Fibroblast of mammary gland (primary cell): Measurements from ENCODE around the gene RAP1B.

Source experiments
- DNase-seq: peaks from one replicate; pipeline ENCODE4 v3.0.0-alpha.2; 2010; ENCODE audit warnings: low read depth
- H3K4me3 ChIP-seq: 2 replicates; pipeline ENCODE4 v1.5.1; 2011; ENCODE audit warnings: low read depth, mild to moderate bottlenecking, low read length, moderate library complexity; ENCODE audit not compliant: control insufficient read depth
- CTCF ChIP-seq: conservative IDR thresholded peaks from 2 replicates; pipeline ENCODE4 v1.5.1; 2011; ENCODE audit warnings: low read depth, low read length, inconsistent platforms; ENCODE audit not compliant: control insufficient read depth, insufficient read depth

The RAP1B gene

GRCh38 chr12:68608191-68608590 is 2.5 kb upstream of the RAP1B start:
- H3K4me3 ChIP-seq, result no peak overlapping the region
- no peak for TF ChIP-seq CTCF
- DNase-seq, result no peak

DNA sequence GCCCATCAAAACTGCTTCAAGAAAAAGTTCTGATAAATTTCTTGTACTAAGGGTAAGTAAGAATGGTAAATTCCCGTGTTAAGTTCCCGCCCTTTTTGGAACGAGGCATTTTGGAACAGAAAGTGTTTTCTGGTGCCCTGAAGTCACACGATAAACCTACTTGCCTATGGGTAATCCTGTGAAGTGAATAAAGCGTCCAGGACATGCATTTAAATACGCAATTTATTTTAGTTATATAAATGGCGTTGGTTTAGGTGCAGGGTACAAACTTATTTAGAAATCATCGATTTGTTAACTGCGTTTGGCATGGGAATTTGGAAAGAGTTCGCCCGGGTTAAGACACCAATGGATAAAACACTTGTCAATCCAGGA is 715 bp upstream of the RAP1B start:
- H3K4me3 ChIP-seq, result peak overlapping the region; percentile 68
- peak; percentile 49 for DNase-seq
- TF ChIP-seq CTCF, result no peak

DNA sequence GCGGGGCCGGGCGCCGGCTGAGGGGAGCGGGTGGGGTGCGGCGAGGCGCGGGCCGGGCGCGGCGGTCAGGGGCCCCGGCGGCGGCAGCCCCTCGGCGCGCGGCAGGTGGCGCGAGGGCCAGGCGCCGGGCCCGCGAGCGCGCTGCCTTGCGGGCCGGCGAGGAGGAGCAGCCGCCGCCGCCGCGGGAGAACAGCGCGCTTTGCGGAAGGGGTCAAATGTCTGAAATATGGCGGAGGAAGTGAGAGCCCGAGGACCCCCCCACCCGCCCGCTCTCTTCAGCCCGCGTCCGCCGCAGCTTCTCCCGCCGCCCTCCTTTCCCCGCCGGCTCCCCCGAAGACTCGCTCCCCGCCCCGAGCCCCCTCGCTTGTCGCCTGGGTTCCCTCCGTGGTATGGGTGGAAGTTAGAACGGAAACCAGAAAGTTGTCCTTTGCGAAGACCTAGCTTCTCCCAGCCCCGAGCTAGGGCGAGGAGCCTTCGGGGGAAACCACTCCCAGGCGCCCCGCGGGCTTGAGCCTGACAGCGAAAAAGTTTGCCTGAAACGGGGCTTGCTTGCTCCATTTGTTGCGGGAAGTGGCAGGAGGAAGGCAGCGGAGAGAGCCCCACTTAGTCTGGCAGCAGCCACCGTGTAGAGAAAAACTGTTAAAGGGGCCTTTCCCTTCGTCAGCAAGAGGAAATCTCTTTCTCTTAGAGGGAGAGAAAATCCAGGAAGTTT is 551 bp downstream of the RAP1B start:
- peak; percentile 65 for DNase-seq

DNA sequence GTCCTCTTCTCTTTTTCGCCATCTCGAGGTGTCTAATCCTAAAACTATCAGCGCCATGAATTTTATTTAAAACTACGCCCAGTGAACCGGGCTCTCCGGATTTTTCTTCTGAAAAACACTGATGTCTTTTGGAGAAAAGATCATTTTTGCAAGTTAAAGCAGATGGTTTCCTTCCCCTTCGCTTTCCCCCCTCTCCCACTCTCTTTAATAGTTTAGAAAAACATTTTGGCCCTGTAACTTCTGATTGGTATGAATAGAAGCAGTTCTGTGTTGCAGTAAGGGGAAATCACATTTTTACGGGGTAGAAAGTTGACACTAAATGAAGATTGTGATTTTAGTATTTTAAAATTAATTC is 1.1 kb downstream of the RAP1B start:
- no peak for DNase-seq
- H3K4me3 ChIP-seq, result peak overlapping the region; percentile 92
- no peak for TF ChIP-seq CTCF

More for the DNA sequence above, 551 bp downstream of the RAP1B start:
- peak overlapping the region; percentile 92 for H3K4me3 ChIP-seq
- TF ChIP-seq CTCF, result no peak

- peak; percentile 52 for DNase-seq
- peak overlapping the region; percentile 92 for H3K4me3 ChIP-seq
- TF ChIP-seq CTCF, result no peak
These were observed 1.5 kb downstream of the RAP1B start for GRCh38 chr12:68612202-68612601.

DNA sequence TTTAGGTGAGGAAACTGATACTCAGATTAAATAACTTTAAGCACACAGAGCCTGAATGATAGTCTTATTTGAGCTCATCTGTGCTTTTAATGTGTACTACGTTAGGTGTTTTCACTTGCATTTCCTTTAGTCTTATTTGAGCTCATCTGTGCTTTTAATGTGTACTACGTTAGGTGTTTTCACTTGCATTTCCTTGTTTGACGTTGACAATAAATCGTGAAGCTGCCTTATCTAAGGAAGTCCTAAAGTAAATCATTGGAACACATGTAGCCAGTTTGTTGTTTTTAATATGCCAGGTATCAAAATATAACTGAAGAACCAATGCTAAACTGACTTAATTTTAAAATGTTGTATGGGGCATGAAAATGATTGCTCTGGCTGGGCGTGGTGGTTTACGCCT is 2.0 kb downstream of the RAP1B start:
- TF ChIP-seq CTCF, result no peak
- H3K4me3 ChIP-seq, result peak overlapping the region; percentile 92
- no peak for DNase-seq
